Fibroblast of mammary gland (primary cell): ENCODE measurements around the gene TUBGCP6.

Experiments used
- DNase-seq: peaks from one replicate; pipeline ENCODE4 v3.0.0-alpha.2; 2010; ENCODE audit warnings: low read depth
- H3K4me3 ChIP-seq: 2 replicates; pipeline ENCODE4 v1.5.1; 2011; ENCODE audit warnings: low read depth, mild to moderate bottlenecking, low read length, moderate library complexity; ENCODE audit not compliant: control insufficient read depth
- TF ChIP-seq, protein P1 (sequence below): conservative IDR thresholded peaks from 2 replicates; pipeline ENCODE4 v1.5.1; 2011; ENCODE audit warnings: low read depth, low read length, inconsistent platforms; ENCODE audit not compliant: control insufficient read depth, insufficient read depth

The TUBGCP6 gene, protein sequence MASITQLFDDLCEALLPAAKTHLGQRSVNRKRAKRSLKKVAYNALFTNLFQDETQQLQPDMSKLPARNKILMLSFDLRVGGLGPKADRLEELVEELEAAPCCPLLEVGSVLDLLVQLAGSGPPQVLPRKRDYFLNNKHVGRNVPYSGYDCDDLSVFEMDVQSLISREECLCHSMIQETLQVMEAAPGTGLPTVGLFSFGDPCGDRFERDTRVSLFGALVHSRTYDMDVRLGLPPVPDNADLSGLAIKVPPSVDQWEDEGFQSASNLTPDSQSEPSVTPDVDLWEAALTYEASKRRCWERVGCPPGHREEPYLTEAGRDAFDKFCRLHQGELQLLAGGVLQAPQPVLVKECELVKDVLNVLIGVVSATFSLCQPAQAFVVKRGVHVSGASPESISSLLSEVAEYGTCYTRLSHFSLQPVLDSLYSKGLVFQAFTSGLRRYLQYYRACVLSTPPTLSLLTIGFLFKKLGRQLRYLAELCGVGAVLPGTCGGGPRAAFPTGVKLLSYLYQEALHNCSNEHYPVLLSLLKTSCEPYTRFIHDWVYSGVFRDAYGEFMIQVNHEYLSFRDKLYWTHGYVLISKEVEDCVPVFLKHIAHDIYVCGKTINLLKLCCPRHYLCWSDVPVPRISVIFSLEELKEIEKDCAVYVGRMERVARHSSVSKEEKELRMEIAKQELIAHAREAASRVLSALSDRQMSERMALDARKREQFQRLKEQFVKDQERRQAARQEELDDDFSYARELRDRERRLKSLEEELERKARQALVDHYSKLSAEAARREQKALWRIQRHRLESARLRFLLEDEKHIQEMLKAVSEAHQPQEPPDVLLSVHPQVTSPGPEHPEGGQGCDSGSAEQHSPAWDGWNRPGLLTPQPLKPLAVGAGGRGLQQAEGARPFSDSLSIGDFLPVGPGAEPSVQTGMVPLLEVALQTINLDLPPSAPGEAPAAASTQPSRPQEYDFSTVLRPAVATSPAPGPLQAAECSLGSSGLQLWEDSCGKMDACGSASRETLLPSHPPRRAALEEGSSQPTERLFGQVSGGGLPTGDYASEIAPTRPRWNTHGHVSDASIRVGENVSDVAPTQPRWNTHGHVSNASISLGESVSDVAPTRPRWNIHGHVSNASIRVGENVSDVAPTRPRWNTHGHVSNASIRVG (N-terminal part only)

DNA sequence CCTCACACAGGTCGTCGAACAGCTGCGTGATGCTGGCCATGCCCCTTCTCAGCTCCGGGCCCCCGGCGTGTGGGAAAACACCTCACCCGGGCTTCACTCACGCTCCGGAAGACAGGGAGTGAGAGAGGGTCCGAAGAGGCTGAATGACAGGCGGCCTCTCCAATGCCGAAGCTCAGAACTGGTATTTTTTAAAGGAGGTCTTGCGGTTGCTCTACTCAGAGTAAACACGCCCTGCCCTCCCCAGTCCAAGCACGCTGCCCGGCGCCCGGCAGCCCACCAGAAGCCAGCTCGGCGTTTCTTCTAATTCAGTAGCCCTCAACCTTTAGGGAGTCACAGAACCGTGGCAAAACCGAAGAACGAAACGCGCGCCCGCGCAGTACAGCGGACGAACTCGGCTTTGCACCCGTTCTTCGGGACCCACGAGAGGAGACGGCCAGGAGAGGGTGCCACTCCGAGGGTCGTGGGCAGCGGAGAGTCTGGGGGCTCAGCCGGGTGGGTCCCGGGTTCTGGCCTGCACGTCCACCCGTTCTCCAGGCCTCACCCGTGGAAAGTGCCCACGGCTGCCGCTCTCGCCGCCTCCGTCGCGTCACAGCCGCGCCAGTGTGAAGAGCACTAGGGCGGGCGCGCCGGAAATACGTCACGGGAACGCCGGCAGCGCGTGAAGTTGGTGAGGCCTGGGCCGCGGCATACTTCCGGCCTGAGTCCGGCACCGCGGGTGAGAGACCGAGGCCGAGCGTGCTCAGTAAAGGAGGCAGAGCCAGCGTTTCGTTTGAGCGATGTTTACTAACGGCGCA, at the start of gene TUBGCP6:
Gene TUBGCP6, minus strand, starts transcription at position 604 of the 794 bp plus-strand sequence. Its CDS starts 564 bp downstream, at position 40.
- TF ChIP-seq, protein P1, sequence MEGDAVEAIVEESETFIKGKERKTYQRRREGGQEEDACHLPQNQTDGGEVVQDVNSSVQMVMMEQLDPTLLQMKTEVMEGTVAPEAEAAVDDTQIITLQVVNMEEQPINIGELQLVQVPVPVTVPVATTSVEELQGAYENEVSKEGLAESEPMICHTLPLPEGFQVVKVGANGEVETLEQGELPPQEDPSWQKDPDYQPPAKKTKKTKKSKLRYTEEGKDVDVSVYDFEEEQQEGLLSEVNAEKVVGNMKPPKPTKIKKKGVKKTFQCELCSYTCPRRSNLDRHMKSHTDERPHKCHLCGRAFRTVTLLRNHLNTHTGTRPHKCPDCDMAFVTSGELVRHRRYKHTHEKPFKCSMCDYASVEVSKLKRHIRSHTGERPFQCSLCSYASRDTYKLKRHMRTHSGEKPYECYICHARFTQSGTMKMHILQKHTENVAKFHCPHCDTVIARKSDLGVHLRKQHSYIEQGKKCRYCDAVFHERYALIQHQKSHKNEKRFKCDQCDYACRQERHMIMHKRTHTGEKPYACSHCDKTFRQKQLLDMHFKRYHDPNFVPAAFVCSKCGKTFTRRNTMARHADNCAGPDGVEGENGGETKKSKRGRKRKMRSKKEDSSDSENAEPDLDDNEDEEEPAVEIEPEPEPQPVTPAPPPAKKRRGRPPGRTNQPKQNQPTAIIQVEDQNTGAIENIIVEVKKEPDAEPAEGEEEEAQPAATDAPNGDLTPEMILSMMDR: no peak

DNA sequence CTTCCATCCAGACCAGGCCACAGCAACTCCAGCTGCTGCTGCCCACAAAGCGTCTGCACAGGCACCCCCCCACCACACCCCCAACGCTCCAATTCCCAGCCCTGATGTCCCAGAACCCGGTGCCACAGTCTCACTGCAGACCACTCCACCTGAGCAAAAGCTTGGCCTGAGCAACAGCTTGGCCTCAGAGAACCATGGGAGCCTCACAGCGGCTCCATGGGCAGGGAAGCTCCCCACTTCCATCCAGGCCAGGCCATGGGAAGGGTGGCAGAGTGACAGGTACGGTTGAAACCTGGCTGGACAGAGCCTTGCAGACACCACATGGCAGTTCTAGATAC, 49.5 kb upstream of the TUBGCP6 start:
- TF ChIP-seq, protein P1: no peak
- no peak overlapping the region for H3K4me3 ChIP-seq
- DNase-seq: no peak

More for the DNA sequence above, at the start of gene TUBGCP6:
- H3K4me3 ChIP-seq: peak within 1 kb of the TSS; percentile 77
- peak; percentile 89 for DNase-seq

DNA sequence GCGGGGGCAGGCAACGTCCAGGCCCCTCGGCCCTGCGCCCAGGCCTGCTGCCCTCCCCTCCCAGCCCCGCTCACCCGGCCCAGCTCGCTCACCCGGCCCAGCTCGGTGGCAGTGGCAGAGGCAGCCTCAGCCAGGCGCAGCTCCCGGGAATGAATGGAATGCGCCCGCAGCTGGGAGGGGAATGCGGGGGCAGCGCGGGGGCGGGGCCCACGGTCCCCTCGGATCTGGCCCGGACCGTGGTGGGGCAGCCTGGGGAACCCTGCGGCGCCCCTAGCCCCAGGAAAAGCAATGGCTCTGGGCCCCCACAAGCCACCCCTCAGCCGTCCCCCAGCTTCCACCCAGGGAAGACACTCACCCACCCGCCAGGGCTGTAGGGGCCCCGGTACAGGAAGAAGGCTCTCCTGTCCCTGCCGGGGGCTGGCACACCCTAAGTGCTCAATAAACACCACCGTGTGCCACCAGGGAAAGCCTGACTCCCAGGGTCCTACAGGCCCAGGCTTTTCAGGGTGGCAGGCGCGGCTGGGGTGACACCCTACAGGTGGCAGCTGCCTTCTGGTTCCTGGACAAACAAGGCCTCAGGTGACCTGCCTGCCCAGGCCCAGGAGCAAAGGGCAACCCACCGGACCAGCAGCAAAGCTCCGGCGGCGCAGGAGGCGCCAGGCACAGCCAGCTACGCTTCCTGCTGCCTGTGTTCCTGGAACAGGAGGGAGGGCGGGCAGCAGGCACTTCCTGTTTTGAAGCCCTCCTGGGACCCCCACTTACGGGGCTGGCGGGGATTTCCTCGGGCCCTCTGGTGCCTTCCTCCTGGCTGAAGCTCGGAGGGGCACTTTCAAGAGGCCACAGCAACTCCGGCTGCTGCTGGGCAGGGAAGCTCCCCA, 48.9 kb upstream of the TUBGCP6 start:
- peak; percentile 37 for DNase-seq
- TF ChIP-seq, protein P1: no peak
- no peak overlapping the region for H3K4me3 ChIP-seq

DNA sequence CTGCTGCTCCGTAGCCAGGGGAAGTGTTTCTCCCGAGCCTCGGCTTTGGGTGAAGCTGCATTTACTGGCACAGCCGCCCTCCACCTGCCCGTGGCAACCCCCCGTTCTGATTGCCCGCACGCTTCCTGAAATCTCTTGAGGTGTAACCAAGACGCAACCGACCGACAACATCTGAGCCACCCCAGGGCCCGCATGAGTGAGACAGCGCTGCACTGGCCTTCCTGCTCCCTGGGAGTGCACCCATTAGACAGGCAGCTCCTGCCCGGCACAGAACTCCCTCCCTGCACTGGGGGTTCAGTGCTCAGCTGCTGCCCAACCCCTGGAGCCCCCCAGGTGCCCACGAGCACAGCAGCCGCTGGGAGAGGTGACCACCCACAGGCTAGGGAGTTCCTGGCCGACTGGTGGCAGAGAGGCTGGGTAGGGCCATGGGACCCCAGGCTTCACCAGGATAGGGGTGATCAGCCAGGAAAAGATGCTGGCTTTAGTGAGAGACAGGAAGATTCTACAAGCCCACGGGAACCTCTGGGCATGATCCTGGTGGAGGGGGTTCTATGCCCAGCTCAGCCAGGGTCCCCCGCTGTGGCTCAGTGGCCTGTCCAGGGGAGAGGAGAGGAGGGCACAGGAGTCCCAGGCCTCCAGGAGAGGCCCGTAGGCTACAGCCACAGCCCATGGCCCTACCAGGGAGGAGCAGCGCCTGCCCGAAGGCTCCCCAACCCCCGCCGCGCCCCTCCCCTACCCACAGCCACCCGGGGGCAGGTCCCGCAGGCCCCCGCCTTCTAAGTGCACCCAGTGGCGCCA, 48.0 kb upstream of the TUBGCP6 start:
- TF ChIP-seq, protein P1: no peak
- no peak for DNase-seq
- no peak overlapping the region for H3K4me3 ChIP-seq

DNA sequence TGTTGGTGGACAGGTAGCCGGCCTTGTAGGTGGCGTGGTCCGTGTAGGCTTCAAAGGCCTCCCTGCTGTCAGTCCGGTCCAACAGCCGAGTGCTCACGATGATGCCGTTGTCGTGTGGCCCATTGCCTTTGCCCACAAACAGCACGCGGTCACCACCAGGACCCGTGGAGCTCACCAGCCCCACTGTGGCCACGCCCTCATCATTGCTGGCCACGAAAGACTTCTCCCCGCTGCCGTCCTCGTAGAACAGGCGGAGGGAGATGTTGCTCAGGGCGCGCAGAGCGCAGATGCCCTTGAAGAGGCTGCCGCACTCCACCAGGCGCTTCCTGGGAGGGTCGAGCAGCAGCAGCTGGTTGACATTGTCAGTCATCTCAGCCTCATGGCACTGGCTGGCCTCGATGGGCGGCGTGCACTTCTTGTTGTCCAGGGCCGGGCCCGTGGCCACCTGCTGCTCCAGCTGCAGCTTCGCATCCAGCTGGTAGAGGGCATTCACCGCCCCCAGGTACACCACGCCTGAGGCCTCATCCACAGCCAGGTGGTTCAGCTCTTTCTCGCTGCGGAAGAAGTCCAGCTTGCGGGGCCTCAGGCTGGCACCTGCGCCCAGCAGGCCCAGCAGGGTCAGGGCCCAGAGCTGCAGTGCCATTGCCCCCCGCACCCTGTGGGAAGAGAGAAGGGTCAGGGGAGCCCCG, 45.3 kb upstream of the TUBGCP6 start:
- TF ChIP-seq, protein P1: no peak
- H3K4me3 ChIP-seq: no peak overlapping the region
- DNase-seq: no peak
